ENCODE measurements around the gene LAPTM5.
"Not testable (repeated sequence)": the region's sequence is repeated elsewhere in the genome, so short reads cannot be mapped to it uniquely, and the experiment has no call there.

The LAPTM5 gene

DNA sequence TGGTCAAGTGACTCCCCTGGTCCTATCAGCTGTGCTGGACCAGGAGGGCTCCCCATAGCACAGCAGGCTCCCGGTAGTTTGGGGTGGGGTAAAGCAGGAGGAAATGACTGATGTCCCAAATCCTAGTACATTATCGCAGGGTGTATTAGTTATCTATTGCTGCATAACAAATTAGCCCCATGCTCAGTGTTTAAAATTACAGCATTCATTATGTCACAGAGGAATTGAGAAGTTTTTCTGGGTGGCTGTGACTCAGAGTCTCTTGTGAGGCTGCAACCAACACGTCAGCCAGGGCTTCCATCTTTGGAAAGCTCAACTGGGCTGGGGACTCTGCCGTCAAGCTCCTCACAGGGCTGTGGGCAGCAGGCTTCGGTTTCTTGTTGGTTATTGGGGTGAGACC is 34.3 kb upstream of the LAPTM5 start:
- ChIA-PET POLR2A (no interaction called here), CTCF (interaction anchor here (1.2 to 1.3 kb wide), 2 partner anchors 9 to 118 kb away, joined by 3 to 5 read pairs; no protein-coding TSS in a partner anchor)
- no peak for DNase-seq (ENCODE audit: extremely low spot score)
- no peak for TF ChIP-seq NFRKB (IDR thresholded peaks at IDR 0.05)
- no peak for TF ChIP-seq TARDBP (IDR thresholded peaks at IDR 0.05)
- no peak for TF ChIP-seq FOXK2 (IDR thresholded peaks at IDR 0.05)
- TF ChIP-seq LEF1 (IDR thresholded peaks at IDR 0.05; ENCODE audit: borderline replicate concordance): no peak
- TF ChIP-seq HDGF (IDR thresholded peaks at IDR 0.05; ENCODE audit: borderline replicate concordance): no peak
- TF ChIP-seq ELF4 (IDR thresholded peaks at IDR 0.05): no peak
- TF ChIP-seq, protein P1, sequence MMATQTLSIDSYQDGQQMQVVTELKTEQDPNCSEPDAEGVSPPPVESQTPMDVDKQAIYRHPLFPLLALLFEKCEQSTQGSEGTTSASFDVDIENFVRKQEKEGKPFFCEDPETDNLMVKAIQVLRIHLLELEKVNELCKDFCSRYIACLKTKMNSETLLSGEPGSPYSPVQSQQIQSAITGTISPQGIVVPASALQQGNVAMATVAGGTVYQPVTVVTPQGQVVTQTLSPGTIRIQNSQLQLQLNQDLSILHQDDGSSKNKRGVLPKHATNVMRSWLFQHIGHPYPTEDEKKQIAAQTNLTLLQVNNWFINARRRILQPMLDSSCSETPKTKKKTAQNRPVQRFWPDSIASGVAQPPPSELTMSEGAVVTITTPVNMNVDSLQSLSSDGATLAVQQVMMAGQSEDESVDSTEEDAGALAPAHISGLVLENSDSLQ (IDR thresholded peaks at IDR 0.05): no peak
- TF ChIP-seq ZNF384 (IDR thresholded peaks at IDR 0.05): no peak
- TF ChIP-seq SUZ12 (IDR thresholded peaks at IDR 0.05): no peak
- TF ChIP-seq ARNT (IDR thresholded peaks at IDR 0.05): no peak
- no peak for TF ChIP-seq FOXM1 (IDR thresholded peaks at IDR 0.05; ENCODE audit: borderline replicate concordance)
- TF ChIP-seq BHLHE40 (IDR thresholded peaks at IDR 0.05; ENCODE audit: borderline replicate concordance): no peak
- TF ChIP-seq SP1 (IDR thresholded peaks at IDR 0.05): no peak
- TF ChIP-seq CTBP1 (IDR thresholded peaks at IDR 0.05; ENCODE audit: borderline replicate concordance): no peak
- TF ChIP-seq FOXA1 (IDR thresholded peaks at IDR 0.05): no peak
- TF ChIP-seq L3MBTL2 (conservative IDR thresholded peaks at IDR 0.05): no peak

DNA sequence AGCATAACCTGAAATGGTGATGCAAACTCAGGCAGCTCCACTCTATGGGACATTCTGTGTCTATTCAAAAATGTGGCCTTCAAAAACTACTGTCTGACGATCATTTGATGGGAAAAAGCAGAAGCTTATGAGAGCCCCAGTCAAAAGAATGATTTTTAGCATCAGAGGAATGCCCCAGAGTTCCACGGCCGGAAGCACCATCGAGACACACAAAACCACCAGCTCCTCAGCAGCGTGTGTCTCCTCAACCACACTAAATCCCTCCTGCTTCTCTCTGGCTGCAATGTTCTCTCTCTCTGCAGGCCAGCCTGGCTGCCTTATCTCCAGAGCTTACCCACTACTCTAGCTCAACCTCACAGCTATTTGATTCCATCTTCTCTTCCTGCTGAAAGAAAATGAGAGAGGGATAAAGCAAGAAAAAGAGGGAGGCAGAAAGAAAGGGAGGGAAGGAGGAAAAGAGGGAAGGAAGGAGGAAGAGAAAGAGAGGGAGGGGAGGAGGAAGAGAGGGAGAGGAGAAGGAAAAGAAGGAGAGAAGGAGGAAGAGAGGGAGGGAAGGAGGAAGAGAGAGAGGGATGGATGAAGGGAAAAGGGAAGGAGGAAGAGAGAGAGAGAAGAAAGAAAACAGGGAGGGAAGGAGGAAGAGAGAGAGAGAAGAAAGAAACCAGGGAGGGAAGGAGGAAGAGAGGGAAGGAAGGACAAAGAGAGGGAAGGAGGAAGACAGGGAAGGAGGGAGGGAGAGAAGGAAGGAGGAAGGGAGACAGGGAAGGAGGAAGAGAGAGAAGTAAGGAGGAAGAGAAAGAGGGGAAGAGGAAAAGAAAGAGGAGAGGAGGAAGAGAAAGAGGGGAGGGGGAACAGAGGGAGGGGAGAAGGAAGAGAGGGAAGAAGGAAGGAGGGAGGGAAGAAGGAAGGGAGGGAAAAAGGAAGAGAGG is 33.5 kb upstream of the LAPTM5 start:
- TF ChIP-seq CTBP1 (IDR thresholded peaks at IDR 0.05; ENCODE audit: borderline replicate concordance): no peak
- TF ChIP-seq L3MBTL2 (conservative IDR thresholded peaks at IDR 0.05): no peak
- no peak for TF ChIP-seq HDGF (IDR thresholded peaks at IDR 0.05; ENCODE audit: borderline replicate concordance)
- TF ChIP-seq BHLHE40 (IDR thresholded peaks at IDR 0.05; ENCODE audit: borderline replicate concordance): no peak
- TF ChIP-seq TARDBP (IDR thresholded peaks at IDR 0.05): no peak
- no peak for TF ChIP-seq FOXA1 (IDR thresholded peaks at IDR 0.05)
- DNase-seq (ENCODE audit: extremely low spot score): no peak
- CTCF ChIA-PET: interaction anchor here (0.6 to 1.3 kb wide), 6 partner anchors 9 to 135 kb away, joined by 3 to 7 read pairs (median 3); no protein-coding TSS in a partner anchor
- POLR2A ChIA-PET: no interaction called here

DNA sequence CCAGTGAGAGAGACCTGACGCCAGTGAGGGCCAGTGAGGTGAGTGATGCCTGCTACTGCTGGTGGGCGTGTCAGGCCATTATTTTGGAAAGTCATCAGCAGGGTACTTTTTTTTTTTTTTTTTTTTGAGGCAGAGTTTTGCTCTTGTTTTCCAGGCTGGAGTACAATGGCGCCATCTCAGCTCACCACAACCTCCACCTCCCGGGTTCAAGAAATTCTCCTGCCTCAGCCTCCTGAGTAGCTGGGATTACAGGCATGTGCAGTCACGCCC is 32.6 kb upstream of the LAPTM5 start:
- CTCF ChIA-PET: interaction anchor here (0.9 to 1.2 kb wide), 2 partner anchors 8 to 136 kb away, joined by 3 to 5 read pairs; no protein-coding TSS in a partner anchor

DNA sequence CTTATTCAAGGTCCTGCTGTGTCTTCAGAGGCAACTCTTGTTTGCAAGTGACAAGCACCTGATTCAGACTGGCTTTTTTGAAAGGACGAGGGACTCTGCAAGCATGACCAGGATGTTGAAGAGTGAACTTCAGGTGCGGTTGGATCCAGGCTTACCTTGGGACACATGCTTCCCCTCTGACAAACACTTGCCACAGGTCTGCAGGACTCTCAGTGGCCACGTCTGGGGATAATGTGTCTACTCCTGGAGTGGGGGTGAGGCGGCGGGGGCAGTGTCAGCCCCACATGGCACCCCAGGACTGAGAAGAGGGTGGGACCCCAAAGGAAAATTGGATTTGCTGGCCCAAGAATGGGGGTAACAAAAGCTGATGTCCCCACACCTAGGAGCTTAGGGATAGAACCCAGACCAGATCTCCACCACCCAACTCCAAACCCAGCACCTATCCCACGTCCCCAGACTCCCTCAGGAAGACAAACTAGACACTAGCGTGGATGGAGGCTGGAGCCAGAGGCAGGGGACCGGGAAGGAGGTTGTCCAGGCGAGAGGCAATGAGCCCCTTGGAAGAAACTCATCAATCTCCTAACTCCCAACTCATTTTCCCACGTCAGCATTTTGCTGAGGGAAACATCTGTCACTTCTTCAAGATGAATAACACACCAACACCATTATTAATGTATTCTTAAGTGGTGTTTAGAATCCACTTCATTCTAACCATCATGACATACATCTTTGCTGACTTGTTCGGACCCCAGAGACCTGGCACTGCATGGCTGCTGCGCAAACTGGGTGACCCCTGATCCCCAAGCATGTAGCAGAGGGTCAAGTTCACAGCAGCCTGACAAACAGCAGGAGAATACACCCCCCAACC is 32.0 kb upstream of the LAPTM5 start:
- no peak for DNase-seq (ENCODE audit: extremely low spot score)
- CTCF ChIA-PET: no interaction called here
- POLR2A ChIA-PET: no interaction called here
- TF ChIP-seq HDGF (IDR thresholded peaks at IDR 0.05; ENCODE audit: borderline replicate concordance): no peak

More for the DNA sequence above, 32.6 kb upstream of the LAPTM5 start:
- DNase-seq (ENCODE audit: extremely low spot score); POLR2A ChIA-PET: not testable (repeated sequence)

DNA sequence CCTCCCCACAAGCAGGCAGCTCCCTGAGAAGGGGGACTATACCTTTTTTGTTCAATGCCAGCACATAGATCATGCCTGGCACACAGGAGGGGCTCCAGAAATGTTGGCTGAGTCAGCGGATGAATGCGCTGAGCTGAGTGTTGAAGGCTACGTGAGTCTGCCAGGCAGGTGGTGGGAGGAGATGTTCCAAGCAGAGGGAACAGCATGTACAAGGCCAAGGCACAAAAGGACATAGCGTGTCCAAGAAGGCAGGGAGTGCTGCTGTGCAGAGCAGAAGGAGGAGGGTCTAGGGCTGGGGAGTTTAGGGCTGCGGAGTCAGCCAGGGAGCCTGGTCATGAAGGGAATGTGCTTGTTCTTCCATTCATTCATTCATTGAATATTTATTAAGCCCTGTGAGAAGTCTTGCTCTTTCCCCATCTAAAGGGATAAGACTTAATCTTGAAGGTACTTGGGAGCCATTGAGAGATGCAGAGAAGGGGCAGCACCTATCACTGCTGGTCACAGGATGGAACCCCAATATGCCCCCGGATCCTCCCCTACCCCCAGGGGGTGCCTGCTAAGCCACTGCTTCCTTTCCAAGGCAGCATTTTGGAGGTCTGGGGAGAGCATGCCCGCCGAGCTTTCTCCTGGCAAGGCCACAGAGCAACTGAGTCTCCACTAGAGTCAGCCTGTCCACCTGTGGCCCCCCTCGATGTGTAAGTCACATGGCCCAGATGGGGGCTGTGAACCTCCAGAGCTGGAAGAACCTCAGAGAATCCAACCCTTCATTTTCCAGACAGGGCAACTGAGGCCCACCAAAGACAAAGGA is 31.2 kb upstream of the LAPTM5 start:
- TF ChIP-seq TARDBP (IDR thresholded peaks at IDR 0.05): no peak
- TF ChIP-seq, protein P1 (IDR thresholded peaks at IDR 0.05): no peak
- ChIA-PET CTCF (interaction anchor here (0.8 to 2.4 kb wide), 2 partner anchors 13 to 122 kb away, joined by 4 to 9 read pairs; no protein-coding TSS in a partner anchor), POLR2A (no interaction called here)
- no peak for DNase-seq (ENCODE audit: extremely low spot score)

DNA sequence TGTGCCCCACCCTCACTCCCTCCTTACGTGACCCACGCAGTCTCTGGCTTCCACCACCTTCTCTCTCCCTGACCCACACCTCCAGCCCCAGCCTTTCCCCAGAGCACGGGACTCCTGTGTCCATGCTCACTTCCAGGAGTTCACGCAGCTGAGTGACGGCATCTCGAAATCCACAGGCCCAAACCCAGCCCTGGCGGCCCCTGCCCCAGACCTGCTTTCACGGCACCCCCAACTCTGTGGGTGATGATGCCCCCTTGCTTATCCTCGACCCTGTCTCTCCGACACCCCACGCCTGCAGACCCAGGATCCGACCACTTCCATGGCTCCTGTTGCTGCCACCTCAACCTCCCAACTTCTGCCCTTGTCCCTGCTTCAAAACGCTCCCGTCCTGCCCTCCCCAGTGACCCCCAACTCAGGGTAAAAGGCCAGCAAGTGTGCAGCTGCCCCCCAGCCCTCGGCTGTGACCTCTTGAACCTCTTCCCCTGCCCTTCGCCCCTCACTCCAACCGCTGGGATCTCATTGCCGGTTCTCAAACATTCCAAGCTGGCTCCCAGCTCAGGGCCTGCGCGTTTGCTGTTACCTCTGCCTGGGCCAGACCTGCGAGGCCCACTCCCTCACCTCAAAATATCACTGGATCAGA is 30.4 kb upstream of the LAPTM5 start:
- no peak for DNase-seq (ENCODE audit: extremely low spot score)
- ChIA-PET POLR2A (no interaction called here), CTCF (interaction anchor here (0.8 to 2.4 kb wide), 2 partner anchors 14 to 123 kb away, joined by 4 to 9 read pairs; no protein-coding TSS in a partner anchor)
- TF ChIP-seq TARDBP (IDR thresholded peaks at IDR 0.05): no peak

Data from HEK293T (cell line).